ENCODE data around the gene RNASEL.

DNA sequence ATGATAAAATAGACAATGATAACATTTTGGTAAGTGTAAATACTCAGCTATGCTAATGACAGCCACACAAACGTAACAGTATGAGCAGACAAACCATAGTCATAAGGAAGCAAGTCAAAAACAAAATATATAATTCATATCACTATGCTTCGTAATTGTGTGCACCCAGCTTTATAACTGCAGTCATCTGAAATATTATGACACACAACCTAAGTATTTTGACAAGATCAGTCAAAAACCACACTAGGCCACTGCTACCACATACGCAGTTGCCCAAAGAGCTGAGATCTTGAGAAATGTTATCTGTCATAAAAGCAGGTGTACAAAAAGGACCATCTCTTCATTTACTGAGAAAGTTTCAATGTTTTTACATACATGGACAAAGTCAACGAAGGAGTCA is 26.0 kb downstream of the RNASEL start:
- TF ChIP-seq SIN3A (IDR thresholded peaks at IDR 0.05; ENCODE audit: borderline replicate concordance, insufficient read depth, low read length) (no peak), POLR2AphosphoS5 (IDR thresholded peaks at IDR 0.05; ENCODE audit: low read depth, low read length) (no peak), TAF1 (IDR thresholded peaks at IDR 0.05; ENCODE audit: borderline replicate concordance, insufficient read depth, low read length) (no peak)
- TF ChIP-seq, protein P1, sequence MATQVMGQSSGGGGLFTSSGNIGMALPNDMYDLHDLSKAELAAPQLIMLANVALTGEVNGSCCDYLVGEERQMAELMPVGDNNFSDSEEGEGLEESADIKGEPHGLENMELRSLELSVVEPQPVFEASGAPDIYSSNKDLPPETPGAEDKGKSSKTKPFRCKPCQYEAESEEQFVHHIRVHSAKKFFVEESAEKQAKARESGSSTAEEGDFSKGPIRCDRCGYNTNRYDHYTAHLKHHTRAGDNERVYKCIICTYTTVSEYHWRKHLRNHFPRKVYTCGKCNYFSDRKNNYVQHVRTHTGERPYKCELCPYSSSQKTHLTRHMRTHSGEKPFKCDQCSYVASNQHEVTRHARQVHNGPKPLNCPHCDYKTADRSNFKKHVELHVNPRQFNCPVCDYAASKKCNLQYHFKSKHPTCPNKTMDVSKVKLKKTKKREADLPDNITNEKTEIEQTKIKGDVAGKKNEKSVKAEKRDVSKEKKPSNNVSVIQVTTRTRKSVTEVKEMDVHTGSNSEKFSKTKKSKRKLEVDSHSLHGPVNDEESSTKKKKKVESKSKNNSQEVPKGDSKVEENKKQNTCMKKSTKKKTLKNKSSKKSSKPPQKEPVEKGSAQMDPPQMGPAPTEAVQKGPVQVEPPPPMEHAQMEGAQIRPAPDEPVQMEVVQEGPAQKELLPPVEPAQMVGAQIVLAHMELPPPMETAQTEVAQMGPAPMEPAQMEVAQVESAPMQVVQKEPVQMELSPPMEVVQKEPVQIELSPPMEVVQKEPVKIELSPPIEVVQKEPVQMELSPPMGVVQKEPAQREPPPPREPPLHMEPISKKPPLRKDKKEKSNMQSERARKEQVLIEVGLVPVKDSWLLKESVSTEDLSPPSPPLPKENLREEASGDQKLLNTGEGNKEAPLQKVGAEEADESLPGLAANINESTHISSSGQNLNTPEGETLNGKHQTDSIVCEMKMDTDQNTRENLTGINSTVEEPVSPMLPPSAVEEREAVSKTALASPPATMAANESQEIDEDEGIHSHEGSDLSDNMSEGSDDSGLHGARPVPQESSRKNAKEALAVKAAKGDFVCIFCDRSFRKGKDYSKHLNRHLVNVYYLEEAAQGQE (IDR thresholded peaks at IDR 0.05; ENCODE audit: insufficient read depth in 1 of 2, low read depth in 2 of 2, low read length in 2 of 2) = no peak
